Peyer's patch (tissue), 4 donors: ENCODE measurements around the gene TAMALIN. TPM values are rescaled to one million over a fixed set of nuclear protein-coding genes. Genes with fewer than 3 reads are reported as not detected.

Experiments
- DNase-seq, 3 donors: peaks; one replicate each; pipeline ENCODE4 v3.0.0-alpha.2; 2017 to 2019
- H3K27ac ChIP-seq, 4 donors: fragments of 200-600 bp; sonication (generic); one replicate each; pipeline ENCODE4 v1.5.1; 2016 to 2019
- H3K27me3 ChIP-seq, 2 donors: fragments of 200-600 bp; sonication (generic); one replicate each; pipeline ENCODE4 v1.5.1; 2019
- H3K36me3 ChIP-seq, 3 donors: fragments of 200-600 bp; sonication (generic); one replicate each; pipeline ENCODE4 v1.5.1; 2016 to 2019
- H3K4me1 ChIP-seq, 4 donors: fragments of 200-600 bp; sonication (generic); one replicate each; pipeline ENCODE4 v1.5.1; 2016 to 2019
- H3K4me3 ChIP-seq, 4 donors: fragments of 200-600 bp; sonication (generic); 1 replicate in 3 of 4; 2 replicates in 1 of 4; pipeline ENCODE4 v1.5.1; 2016 to 2019; ENCODE audit warnings: mild to moderate bottlenecking in 1 of 4
- H3K9me3 ChIP-seq, 4 donors: fragments of 200-600 bp; sonication (generic); one replicate each; pipeline ENCODE4 v1.5.1; 2016 to 2019; ENCODE audit warnings: mild to moderate bottlenecking in 1 of 4
- POLR2A ChIP-seq, 2 donors: fragments of 450-650 bp; IDR thresholded peaks; one replicate each; pipeline ENCODE4 v1.5.1; 2017; ENCODE audit warnings: antibody characterized with exemption in 2 of 2, mild to moderate bottlenecking in 2 of 2, moderate library complexity in 2 of 2
- total RNA-seq, 4 donors: library from RNA; depleted of rRNA; stranded (reverse); fragments of >200 nt; gene quantifications; one replicate each; pipeline ENCODE4 v1.1.0, GENCODE V29; 2016
- TF ChIP-seq, protein P1 (sequence below), 6 experiments: fragments of 450-650 bp in 4 of 6; fragments of 200-600 bp in 2 of 6; sonication (generic) in 1 of 6; IDR thresholded peaks; one replicate each; pipeline ENCODE4 v1.5.1; 2017 to 2019; ENCODE audit warnings: antibody characterized with exemption in 6 of 6, mild to moderate bottlenecking in 3 of 6, moderate library complexity in 1 of 6

Gene TAMALIN
- total RNA-seq, 4 donors from 2014 or later, result 1.2 to 112 (median 16.2) TPM

- H3K27ac ChIP-seq, result no peak overlapping the region
- no peaks in the 10 kb centered on the region for H3K9me3 ChIP-seq
- no peaks in the 10 kb centered on the region for H3K27me3 ChIP-seq
- no peak for DNase-seq
- no peaks in the 10 kb centered on the region for H3K4me1 ChIP-seq
- TF ChIP-seq POLR2A (IDR thresholded peaks at IDR 0.05), result no peak
- TF ChIP-seq, protein P1, sequence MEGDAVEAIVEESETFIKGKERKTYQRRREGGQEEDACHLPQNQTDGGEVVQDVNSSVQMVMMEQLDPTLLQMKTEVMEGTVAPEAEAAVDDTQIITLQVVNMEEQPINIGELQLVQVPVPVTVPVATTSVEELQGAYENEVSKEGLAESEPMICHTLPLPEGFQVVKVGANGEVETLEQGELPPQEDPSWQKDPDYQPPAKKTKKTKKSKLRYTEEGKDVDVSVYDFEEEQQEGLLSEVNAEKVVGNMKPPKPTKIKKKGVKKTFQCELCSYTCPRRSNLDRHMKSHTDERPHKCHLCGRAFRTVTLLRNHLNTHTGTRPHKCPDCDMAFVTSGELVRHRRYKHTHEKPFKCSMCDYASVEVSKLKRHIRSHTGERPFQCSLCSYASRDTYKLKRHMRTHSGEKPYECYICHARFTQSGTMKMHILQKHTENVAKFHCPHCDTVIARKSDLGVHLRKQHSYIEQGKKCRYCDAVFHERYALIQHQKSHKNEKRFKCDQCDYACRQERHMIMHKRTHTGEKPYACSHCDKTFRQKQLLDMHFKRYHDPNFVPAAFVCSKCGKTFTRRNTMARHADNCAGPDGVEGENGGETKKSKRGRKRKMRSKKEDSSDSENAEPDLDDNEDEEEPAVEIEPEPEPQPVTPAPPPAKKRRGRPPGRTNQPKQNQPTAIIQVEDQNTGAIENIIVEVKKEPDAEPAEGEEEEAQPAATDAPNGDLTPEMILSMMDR (IDR thresholded peaks at IDR 0.05), result no peak
- no peak overlapping the region for H3K4me3 ChIP-seq
- H3K36me3 ChIP-seq, result peaks cover 0 to 77% (median 0%) of the 10 kb centered on the region in 3 donors
Measured at GRCh38 chr12:51980809-51981127, 26.0 kb upstream of the TAMALIN start.

DNA sequence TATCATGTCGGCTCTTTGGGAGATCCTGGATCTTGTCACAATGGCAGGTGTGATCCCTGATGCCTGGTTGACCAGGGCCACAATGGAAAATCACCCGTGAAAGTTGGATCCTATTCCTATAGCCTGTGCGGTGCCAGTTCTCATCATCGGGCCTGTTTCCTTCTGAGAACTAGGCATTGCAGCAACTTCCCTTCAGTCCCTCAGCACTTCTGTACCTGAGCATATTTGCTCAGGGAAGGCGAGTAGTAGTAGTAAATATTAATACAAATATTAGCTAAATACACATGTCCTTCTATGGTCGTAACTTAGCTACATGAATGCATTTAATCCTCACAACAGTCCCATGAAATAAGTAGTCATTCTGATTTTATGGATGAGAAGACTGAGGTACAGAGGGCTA lies 22.1 kb upstream of the TAMALIN start:
- Histone ChIP-seq H3K36me3 (peaks cover 0 to 86% (median 0%) of the 10 kb centered on the region in 3 donors), H3K4me3 (no peak overlapping the region), H3K27ac (no peak overlapping the region), H3K4me1 (no peaks in the 10 kb centered on the region), H3K27me3 (no peaks in the 10 kb centered on the region), H3K9me3 (no peaks in the 10 kb centered on the region)
- no peak for DNase-seq
- TF ChIP-seq POLR2A (IDR thresholded peaks at IDR 0.05), result no peak
- TF ChIP-seq, protein P1 (IDR thresholded peaks at IDR 0.05), result no peak

- H3K36me3 ChIP-seq, result peaks cover 0 to 92% (median 0%) of the 10 kb centered on the region in 3 donors
- H3K9me3 ChIP-seq, result no peaks in the 10 kb centered on the region
- no peak for DNase-seq
- H3K27me3 ChIP-seq, result no peaks in the 10 kb centered on the region
- no peaks in the 10 kb centered on the region for H3K4me1 ChIP-seq
- H3K27ac ChIP-seq, result no peak overlapping the region
- no peak for TF ChIP-seq POLR2A (IDR thresholded peaks at IDR 0.05)
- TF ChIP-seq, protein P1 (IDR thresholded peaks at IDR 0.05), result no peak
- no peak overlapping the region for H3K4me3 ChIP-seq
Measured at GRCh38 chr12:51985154-51985835, 21.5 kb upstream of the TAMALIN start.

DNA sequence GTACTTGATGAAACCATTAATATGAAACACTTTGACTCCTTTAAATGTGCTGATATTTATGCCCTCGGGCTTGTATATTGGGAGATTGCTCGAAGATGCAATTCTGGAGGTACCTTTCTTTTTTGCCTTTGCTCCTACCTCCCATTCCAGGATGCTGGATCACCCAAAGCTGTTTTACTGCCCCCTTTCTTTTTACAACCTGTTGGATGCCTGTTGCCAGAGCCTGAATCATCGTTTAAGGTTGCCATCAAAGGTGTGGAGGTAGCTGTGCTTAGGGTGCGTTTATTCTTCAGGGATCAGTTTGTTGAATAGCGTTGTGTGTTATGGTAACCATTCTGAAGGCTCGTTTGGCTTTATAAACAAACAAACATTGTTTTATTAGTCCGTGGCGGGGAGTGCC lies 19.9 kb upstream of the TAMALIN start:
- no peak for TF ChIP-seq POLR2A (IDR thresholded peaks at IDR 0.05)
- TF ChIP-seq, protein P1 (IDR thresholded peaks at IDR 0.05), result no peak
- H3K36me3 ChIP-seq, result peaks cover 0 to 84% (median 0%) of the 10 kb centered on the region in 3 donors
- no peak overlapping the region for H3K4me3 ChIP-seq
- no peak overlapping the region for H3K27ac ChIP-seq
- no peaks in the 10 kb centered on the region for H3K4me1 ChIP-seq
- no peak for DNase-seq
- H3K9me3 ChIP-seq, result no peaks in the 10 kb centered on the region
- no peaks in the 10 kb centered on the region for H3K27me3 ChIP-seq

DNA sequence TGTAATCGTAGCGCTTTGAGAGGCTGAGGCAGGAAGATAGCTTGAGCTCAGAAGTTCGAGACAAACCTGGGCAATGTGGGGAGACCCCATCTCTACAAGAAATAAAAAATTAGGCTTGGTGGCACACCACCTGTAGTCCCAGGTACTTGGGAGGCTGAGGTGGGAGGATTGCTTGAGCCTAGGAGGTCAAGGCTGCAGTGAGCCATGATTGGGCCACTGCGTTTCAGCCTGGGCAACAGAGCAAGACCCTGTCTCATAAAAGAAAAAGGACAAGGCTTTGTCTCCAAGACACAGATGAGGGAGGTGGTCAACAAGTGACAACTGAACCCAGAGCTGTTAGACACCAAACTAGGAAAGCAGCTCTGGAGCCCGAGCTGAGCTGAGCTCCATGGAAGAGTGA lies 14.5 kb upstream of the TAMALIN start:
- Histone ChIP-seq H3K4me3 (no peak overlapping the region), H3K4me1 (no peaks in the 10 kb centered on the region), H3K9me3 (no peaks in the 10 kb centered on the region), H3K27ac (no peak overlapping the region), H3K27me3 (no peaks in the 10 kb centered on the region), H3K36me3 (peaks cover 0 to 72% (median 0%) of the 10 kb centered on the region in 3 donors)
- DNase-seq, result no peak
- TF ChIP-seq, protein P1 (IDR thresholded peaks at IDR 0.05), result no peak
- TF ChIP-seq POLR2A (IDR thresholded peaks at IDR 0.05), result no peak

DNA sequence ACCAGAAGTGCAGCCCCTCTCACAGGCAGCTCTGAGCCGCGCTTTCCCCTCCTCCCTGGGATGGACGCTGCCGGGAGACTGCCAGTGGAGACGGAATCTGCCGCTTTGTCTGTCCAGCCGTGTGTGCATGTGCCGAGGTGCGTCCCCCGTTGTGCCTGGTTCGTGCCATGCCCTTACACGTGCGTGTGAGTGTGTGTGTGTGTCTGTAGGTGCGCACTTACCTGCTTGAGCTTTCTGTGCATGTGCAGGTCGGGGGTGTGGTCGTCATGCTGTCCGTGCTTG lies 12.3 kb upstream of the TAMALIN start:
- Histone ChIP-seq H3K27me3 (no peaks in the 10 kb centered on the region), H3K9me3 (no peaks in the 10 kb centered on the region), H3K36me3 (peaks cover 0 to 58% (median 0%) of the 10 kb centered on the region in 3 donors), H3K4me1 (no peaks in the 10 kb centered on the region), H3K27ac (no peak overlapping the region), H3K4me3 (no peak overlapping the region)
- no peak for DNase-seq
- TF ChIP-seq, protein P1 (IDR thresholded peaks at IDR 0.05), result no peak
- no peak for TF ChIP-seq POLR2A (IDR thresholded peaks at IDR 0.05)
